Astrocyte (in vitro differentiated cells and primary cell): ENCODE measurements around the gene IGSF6. TPM values are rescaled to one million over a fixed set of nuclear protein-coding genes. Genes with fewer than 3 reads are reported as not detected.
"Not testable (repeated sequence)": the region's sequence is repeated elsewhere in the genome, so short reads cannot be mapped to it uniquely, and the experiment has no call there.

Source experiments
- DNase-seq: peaks from one replicate; pipeline ENCODE4 v3.0.0-alpha.2; 2010; ENCODE audit warnings: low read depth
- FAIRE-seq: peaks from 2 replicates; lab custom pipeline; 2011; peaks lifted over from hg19 to GRCh38; lab: Jason Lieb, UNC
- H2AFZ ChIP-seq: 2 replicates; pipeline ENCODE4 v1.6.0; 2012; ENCODE audit warnings: low read depth, low read length, inconsistent platforms
- H3K27ac ChIP-seq: 2 replicates; pipeline ENCODE4 v1.5.1; 2011; ENCODE audit warnings: low read depth, low read length, inconsistent platforms
- H3K27me3 ChIP-seq: 2 replicates; pipeline ENCODE4 v1.6.0; 2011; ENCODE audit warnings: low read length, inconsistent platforms; ENCODE audit not compliant: insufficient read depth
- H3K36me3 ChIP-seq: 2 replicates; pipeline ENCODE4 v1.5.1; 2011; ENCODE audit warnings: low read length, inconsistent platforms; ENCODE audit not compliant: insufficient read depth
- H3K4me1 ChIP-seq: 2 replicates; pipeline ENCODE4 v1.5.1; 2011; ENCODE audit warnings: low read length, inconsistent platforms; ENCODE audit not compliant: insufficient read depth
- H3K4me2 ChIP-seq: 2 replicates; pipeline ENCODE4 v1.6.0; 2012; ENCODE audit warnings: low read length, inconsistent platforms
- H3K4me3 ChIP-seq: 2 replicates; pipeline ENCODE4 v1.5.1; 2011; ENCODE audit warnings: low read depth, mild to moderate bottlenecking, low read length, inconsistent platforms; ENCODE audit not compliant: insufficient read depth
- H3K79me2 ChIP-seq: 2 replicates; pipeline ENCODE4 v1.6.0; 2012; ENCODE audit warnings: mild to moderate bottlenecking, low read length, inconsistent platforms; ENCODE audit not compliant: insufficient read depth
- H3K9ac ChIP-seq: 2 replicates; pipeline ENCODE4 v1.6.0; 2012; ENCODE audit warnings: mild to moderate bottlenecking, low read length, inconsistent platforms
- H3K9me3 ChIP-seq: 2 replicates; pipeline ENCODE4 v1.5.1; 2012; ENCODE audit warnings: low read depth, mild to moderate bottlenecking, low read length, inconsistent platforms; ENCODE audit not compliant: insufficient read depth
- H4K20me1 ChIP-seq: 2 replicates; pipeline ENCODE4 v1.6.0; 2012; ENCODE audit warnings: low read length, inconsistent platforms; ENCODE audit not compliant: insufficient read depth
- H3K27ac Mint-ChIP-seq: one replicate; pipeline ENCODE4 v1.8.0; 2021; ENCODE audit warnings: mild to moderate bottlenecking, mixed read lengths; ENCODE audit not compliant: unreplicated experiment
- H3K27me3 Mint-ChIP-seq: one replicate; pipeline ENCODE4 v1.8.0; 2021; ENCODE audit warnings: low read depth, mixed read lengths; ENCODE audit not compliant: unreplicated experiment
- H3K36me3 Mint-ChIP-seq: one replicate; pipeline ENCODE4 v1.8.0; 2021; ENCODE audit warnings: low read depth, mixed read lengths; ENCODE audit not compliant: unreplicated experiment
- H3K4me1 Mint-ChIP-seq: one replicate; pipeline ENCODE4 v1.8.0; 2021; ENCODE audit warnings: low read depth, mixed read lengths; ENCODE audit not compliant: unreplicated experiment
- H3K4me3 Mint-ChIP-seq: one replicate; pipeline ENCODE4 v1.8.0; 2021; ENCODE audit warnings: mild to moderate bottlenecking, moderate library complexity, mixed read lengths; ENCODE audit not compliant: unreplicated experiment
- H3K9me3 Mint-ChIP-seq: one replicate; pipeline ENCODE4 v1.8.0; 2021; ENCODE audit warnings: mild to moderate bottlenecking, mixed read lengths; ENCODE audit not compliant: unreplicated experiment
- CTCF ChIP-seq: IDR thresholded peaks from 2 replicates; pipeline ENCODE4 v1.5.1; 2011; ENCODE audit warnings: low read depth, mild to moderate bottlenecking, inconsistent platforms, low read length, moderate library complexity; ENCODE audit not compliant: insufficient read depth
- EZH2 ChIP-seq: IDR thresholded peaks from 2 replicates; pipeline ENCODE4 v1.6.1; 2012; ENCODE audit warnings: mild to moderate bottlenecking, low read length, inconsistent platforms; ENCODE audit not compliant: insufficient read depth
- total RNA-seq: library from RNA; stranded (reverse); gene quantifications from 2 replicates; pipeline ENCODE4 v1.2.1, GENCODE V29; 2021

Gene IGSF6
- total RNA-seq, 1 donor from 2014 or later = not detected

- H3K27ac ChIP-seq = no peak overlapping the region
- no peak overlapping the region for H2AFZ ChIP-seq
- no peak overlapping the region for H3K4me3 Mint-ChIP-seq
- peaks cover 100% of the 10 kb centered on the region for H3K79me2 ChIP-seq
- no peaks in the 10 kb centered on the region for H3K27me3 ChIP-seq
- TF ChIP-seq CTCF (no peak), EZH2 (no peak)
- H3K4me3 ChIP-seq = no peak overlapping the region
- FAIRE-seq = no peak
- no peak for DNase-seq
- no peaks in the 10 kb centered on the region for H3K9me3 ChIP-seq
- no peaks in the 10 kb centered on the region for H3K9me3 Mint-ChIP-seq
- H3K4me2 ChIP-seq = no peak overlapping the region
- H3K4me1 ChIP-seq = no peaks in the 10 kb centered on the region
- peaks cover 3% of the 10 kb centered on the region for H3K36me3 ChIP-seq
- H4K20me1 ChIP-seq = peaks cover 89% of the 10 kb centered on the region
- peaks cover 27% of the 10 kb centered on the region for H3K4me1 Mint-ChIP-seq
- no peak overlapping the region for H3K9ac ChIP-seq
- no peaks in the 10 kb centered on the region for H3K36me3 Mint-ChIP-seq
- H3K27ac Mint-ChIP-seq = peak overlapping the region; percentile 42
- H3K27me3 Mint-ChIP-seq = no peaks in the 10 kb centered on the region
These were observed 41.6 kb downstream of the IGSF6 start for GRCh38 chr16:21610766-21611165.

GRCh38 chr16:21610006-21610544 is 42.3 kb downstream of the IGSF6 start:
- Histone ChIP-seq H3K9me3 (no peaks in the 10 kb centered on the region), H4K20me1 (peaks cover 90% of the 10 kb centered on the region), H3K36me3 (peaks cover 3% of the 10 kb centered on the region), H3K27ac (no peak overlapping the region), H3K4me2 (no peak overlapping the region), H3K79me2 (peaks cover 100% of the 10 kb centered on the region), H2AFZ (no peak overlapping the region), H3K27me3 (no peaks in the 10 kb centered on the region), H3K4me3 (no peak overlapping the region), H3K9ac (no peak overlapping the region), H3K4me1 (no peaks in the 10 kb centered on the region)
- no peak for FAIRE-seq
- Mint-ChIP-seq H3K36me3 (no peaks in the 10 kb centered on the region), H3K4me1 (peaks cover 27% of the 10 kb centered on the region), H3K27ac (no peak overlapping the region), H3K9me3 (no peaks in the 10 kb centered on the region), H3K27me3 (no peaks in the 10 kb centered on the region), H3K4me3 (no peak overlapping the region)
- no peak for DNase-seq
- no peak for TF ChIP-seq CTCF
- TF ChIP-seq EZH2 = no peak

GRCh38 chr16:21608639-21609328 is 43.6 kb downstream of the IGSF6 start:
- no peak overlapping the region for H3K4me2 ChIP-seq
- no peaks in the 10 kb centered on the region for H3K27me3 ChIP-seq
- no peak overlapping the region for H3K9ac ChIP-seq
- no peak overlapping the region for H3K27ac ChIP-seq
- H3K9me3 ChIP-seq = no peaks in the 10 kb centered on the region
- Mint-ChIP-seq H3K36me3 (no peaks in the 10 kb centered on the region), H3K4me1 (peaks cover 27% of the 10 kb centered on the region), H3K4me3 (no peak overlapping the region), H3K27ac (no peak overlapping the region), H3K27me3 (no peaks in the 10 kb centered on the region), H3K9me3 (no peaks in the 10 kb centered on the region)
- peaks cover 90% of the 10 kb centered on the region for H4K20me1 ChIP-seq
- H3K79me2 ChIP-seq = peaks cover 100% of the 10 kb centered on the region
- TF ChIP-seq EZH2 = no peak
- no peak for TF ChIP-seq CTCF
- no peak for FAIRE-seq
- no peaks in the 10 kb centered on the region for H3K36me3 ChIP-seq
- DNase-seq = no peak
- H3K4me3 ChIP-seq = no peak overlapping the region
- peaks cover 3% of the 10 kb centered on the region for H3K4me1 ChIP-seq
- H2AFZ ChIP-seq = no peak overlapping the region

GRCh38 chr16:21605848-21606247 is 46.6 kb downstream of the IGSF6 start:
- not testable (repeated sequence) for H3K27me3 Mint-ChIP-seq, H3K9me3 ChIP-seq, H3K27ac ChIP-seq, H3K4me3 ChIP-seq, DNase-seq, H3K27me3 ChIP-seq, H3K4me3 Mint-ChIP-seq, H3K27ac Mint-ChIP-seq, H3K4me1 ChIP-seq, H3K36me3 ChIP-seq, H3K36me3 Mint-ChIP-seq, H3K4me2 ChIP-seq, H3K9ac ChIP-seq, H3K9me3 Mint-ChIP-seq, FAIRE-seq, H2AFZ ChIP-seq
- H3K79me2 ChIP-seq = peaks cover 100% of the 10 kb centered on the region
- H4K20me1 ChIP-seq = peaks cover 98% of the 10 kb centered on the region
- peaks cover 33% of the 10 kb centered on the region for H3K4me1 Mint-ChIP-seq
